Measurements from ENCODE around the gene MATN1.

DNA sequence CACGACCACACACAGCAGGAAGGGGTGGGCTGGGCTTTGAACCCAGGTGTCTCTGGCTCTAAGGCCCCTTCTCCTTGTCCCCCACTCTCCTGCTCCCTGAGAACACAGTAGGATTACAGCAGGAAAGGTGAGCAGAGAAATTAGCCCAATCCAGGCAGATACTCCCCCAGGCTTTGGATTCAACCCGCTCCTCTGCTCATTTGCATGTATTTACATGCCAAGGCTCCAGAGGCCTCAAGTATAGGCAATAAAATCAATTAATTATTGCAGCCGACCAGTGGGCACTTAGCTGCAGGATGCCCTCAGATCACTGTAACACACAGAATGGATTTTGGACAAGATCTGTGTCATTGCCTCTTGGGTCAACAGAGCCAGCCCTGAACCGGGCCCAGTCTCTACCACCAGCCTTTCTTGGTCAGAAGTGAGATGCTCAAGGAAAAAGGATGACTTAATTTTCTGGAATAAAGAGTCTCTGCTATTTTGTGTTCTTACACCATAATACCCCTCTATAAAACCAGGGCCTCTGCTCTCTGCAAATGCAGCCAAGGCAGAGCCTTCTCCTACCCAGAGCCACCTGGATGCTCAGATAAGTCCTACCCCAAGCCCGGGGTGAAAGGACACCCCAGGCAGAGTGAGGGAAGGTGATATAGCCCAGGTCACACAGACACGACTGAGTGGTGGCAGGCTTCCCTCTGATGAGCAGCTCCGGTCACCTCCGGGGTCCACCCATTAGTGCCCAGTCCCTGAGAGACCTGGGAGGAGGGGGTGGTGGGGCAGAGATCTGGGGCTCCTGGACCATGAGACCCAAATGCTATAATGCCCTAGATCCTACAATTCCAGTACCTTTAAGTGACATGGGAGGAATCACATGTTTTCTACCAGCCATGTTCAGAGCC lies 28.9 kb downstream of the MATN1 start:
- TF ChIP-seq POLR2A (IDR thresholded peaks at IDR 0.05; ENCODE audit: low read length) = no peak
- TF ChIP-seq GATA1 (IDR thresholded peaks at IDR 0.05; ENCODE audit: low read depth, low read length) = no peak
